BE2C (cell line): ENCODE results near the gene PSME3. TPM values are rescaled to one million over a fixed set of nuclear protein-coding genes. Genes with fewer than 3 reads are reported as not detected.

Experiments
- DNase-seq: peaks from one replicate; pipeline ENCODE4 v3.0.0-alpha.2; 2020
- H3K27me3 ChIP-seq: fragments of 250-450 bp; sonication (Bioruptor Pico); 2 replicates; pipeline ENCODE4 v1.5.1; 2020; ENCODE audit warnings: mild to moderate bottlenecking
- H3K36me3 ChIP-seq: fragments of 250-450 bp; sonication (Bioruptor Pico); 2 replicates; pipeline ENCODE4 v1.5.1; 2020; ENCODE audit warnings: mild to moderate bottlenecking
- H3K4me1 ChIP-seq: fragments of 250-450 bp; sonication (Bioruptor Pico); 2 replicates; pipeline ENCODE4 v1.5.1; 2020
- H3K4me3 ChIP-seq: 2 replicates; pipeline ENCODE4 v1.5.1; 2011; ENCODE audit warnings: low read depth, low read length
- H3K9me3 ChIP-seq: fragments of 250-450 bp; sonication (Bioruptor Pico); 2 replicates; pipeline ENCODE4 v1.5.1; 2020
- polyA plus RNA-seq: library from polyadenylated mRNA; unstranded; fragments of >200 nt; gene quantifications from one replicate; pipeline ENCODE4 v1.2.1, GENCODE V29; 2012; ENCODE audit warnings: low read depth, missing spikeins; ENCODE audit not compliant: insufficient read length, insufficient read depth
- TF ChIP-seq, protein P1 (sequence below): IDR thresholded peaks from 2 replicates; pipeline ENCODE4 v1.5.1; 2012; ENCODE audit warnings: mild to moderate bottlenecking, low read depth, low read length

The PSME3 gene, protein sequence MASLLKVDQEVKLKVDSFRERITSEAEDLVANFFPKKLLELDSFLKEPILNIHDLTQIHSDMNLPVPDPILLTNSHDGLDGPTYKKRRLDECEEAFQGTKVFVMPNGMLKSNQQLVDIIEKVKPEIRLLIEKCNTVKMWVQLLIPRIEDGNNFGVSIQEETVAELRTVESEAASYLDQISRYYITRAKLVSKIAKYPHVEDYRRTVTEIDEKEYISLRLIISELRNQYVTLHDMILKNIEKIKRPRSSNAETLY
- 226 TPM for polyA plus RNA-seq

GRCh38 chr17:42832934-42833766 is at the start of gene PSME3:
TSS of gene PSME3 (plus strand) at chr17:42833397. CDS start at chr17:42833632, 235 bp downstream.
- H3K36me3 ChIP-seq: peaks cover 39% of the 10 kb centered on the region
- TF ChIP-seq, protein P1, sequence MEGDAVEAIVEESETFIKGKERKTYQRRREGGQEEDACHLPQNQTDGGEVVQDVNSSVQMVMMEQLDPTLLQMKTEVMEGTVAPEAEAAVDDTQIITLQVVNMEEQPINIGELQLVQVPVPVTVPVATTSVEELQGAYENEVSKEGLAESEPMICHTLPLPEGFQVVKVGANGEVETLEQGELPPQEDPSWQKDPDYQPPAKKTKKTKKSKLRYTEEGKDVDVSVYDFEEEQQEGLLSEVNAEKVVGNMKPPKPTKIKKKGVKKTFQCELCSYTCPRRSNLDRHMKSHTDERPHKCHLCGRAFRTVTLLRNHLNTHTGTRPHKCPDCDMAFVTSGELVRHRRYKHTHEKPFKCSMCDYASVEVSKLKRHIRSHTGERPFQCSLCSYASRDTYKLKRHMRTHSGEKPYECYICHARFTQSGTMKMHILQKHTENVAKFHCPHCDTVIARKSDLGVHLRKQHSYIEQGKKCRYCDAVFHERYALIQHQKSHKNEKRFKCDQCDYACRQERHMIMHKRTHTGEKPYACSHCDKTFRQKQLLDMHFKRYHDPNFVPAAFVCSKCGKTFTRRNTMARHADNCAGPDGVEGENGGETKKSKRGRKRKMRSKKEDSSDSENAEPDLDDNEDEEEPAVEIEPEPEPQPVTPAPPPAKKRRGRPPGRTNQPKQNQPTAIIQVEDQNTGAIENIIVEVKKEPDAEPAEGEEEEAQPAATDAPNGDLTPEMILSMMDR: no peak
- no peaks in the 10 kb centered on the region for H3K4me1 ChIP-seq
- no peaks in the 10 kb centered on the region for H3K9me3 ChIP-seq
- peak within 1 kb of the TSS; percentile 100 for H3K4me3 ChIP-seq
- peak; percentile 93 for DNase-seq
- H3K27me3 ChIP-seq: no peaks in the 10 kb centered on the region; the same call in 1 of the 2 replicates

DNA sequence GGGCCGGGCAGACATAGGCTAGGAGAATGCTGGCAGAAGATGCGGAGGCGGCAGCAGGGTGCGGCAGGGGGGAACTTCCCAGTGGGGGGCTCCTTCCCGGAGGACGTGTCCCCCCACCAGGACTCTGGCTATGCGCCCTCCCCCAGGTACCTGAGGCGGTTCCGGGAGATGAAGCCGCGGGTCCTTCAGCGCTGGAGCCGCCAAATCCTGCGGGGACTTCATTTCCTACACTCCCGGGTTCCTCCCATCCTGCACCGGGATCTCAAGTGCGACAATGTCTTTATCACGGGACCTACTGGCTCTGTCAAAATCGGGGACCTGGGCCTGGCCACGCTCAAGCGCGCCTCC is 49.4 kb upstream of the PSME3 start:
- Histone ChIP-seq H3K27me3 (peaks cover 83% of the 10 kb centered on the region), H3K36me3 (peaks cover 5% of the 10 kb centered on the region; the same call in 1 of the 2 replicates), H3K4me1 (no peaks in the 10 kb centered on the region), H3K9me3 (peaks cover 4% of the 10 kb centered on the region), H3K4me3 (no peak overlapping the region)
- no peak for DNase-seq
- TF ChIP-seq, protein P1: no peak

GRCh38 chr17:42784409-42784808 is 48.8 kb upstream of the PSME3 start:
- Histone ChIP-seq H3K9me3 (peaks cover 4% of the 10 kb centered on the region), H3K36me3 (peaks cover 2% of the 10 kb centered on the region; the same call in 1 of the 2 replicates), H3K27me3 (peaks cover 88% of the 10 kb centered on the region), H3K4me1 (no peaks in the 10 kb centered on the region), H3K4me3 (no peak overlapping the region)
- TF ChIP-seq, protein P1: no peak
- DNase-seq: no peak

GRCh38 chr17:42784811-42785592 is 48.2 kb upstream of the PSME3 start:
- H3K4me1 ChIP-seq: no peaks in the 10 kb centered on the region
- H3K36me3 ChIP-seq: no peaks in the 10 kb centered on the region; the same call in 1 of the 2 replicates
- H3K27me3 ChIP-seq: peaks cover 91% of the 10 kb centered on the region
- H3K4me3 ChIP-seq: no peak overlapping the region
- H3K9me3 ChIP-seq: peaks cover 4% of the 10 kb centered on the region
- TF ChIP-seq, protein P1: no peak
- no peak for DNase-seq

DNA sequence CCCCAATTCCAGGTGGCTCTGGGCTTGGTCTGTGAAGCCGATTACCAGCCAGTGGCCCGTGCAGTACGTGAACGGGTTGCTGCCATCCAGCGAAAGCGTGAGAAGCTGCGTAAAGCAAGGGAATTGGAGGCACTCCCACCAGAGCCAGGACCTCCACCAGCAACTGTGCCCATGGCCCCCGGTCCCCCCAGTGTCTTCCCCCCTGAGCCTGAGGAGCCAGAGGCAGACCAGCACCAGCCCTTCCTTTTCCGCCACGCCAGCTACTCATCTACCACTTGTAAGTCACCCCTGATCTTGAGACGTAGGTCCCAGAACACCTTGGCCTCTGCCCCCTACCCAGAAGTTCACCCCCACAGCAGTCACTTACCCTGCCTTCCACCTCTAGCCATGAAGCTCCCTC is 45.9 kb upstream of the PSME3 start:
- Histone ChIP-seq H3K4me3 (no peak overlapping the region), H3K27me3 (peaks cover 79% of the 10 kb centered on the region), H3K4me1 (no peaks in the 10 kb centered on the region), H3K9me3 (peaks cover 4% of the 10 kb centered on the region), H3K36me3 (no peaks in the 10 kb centered on the region)
- TF ChIP-seq, protein P1: no peak
- DNase-seq: no peak
